Cortex of kidney (tissue), 1 donor: ENCODE results near the gene CACNA1B.
"Not testable (repeated sequence)": the region's sequence is repeated elsewhere in the genome, so short reads cannot be mapped to it uniquely, and the experiment has no call there.

Source experiments
- DNase-seq: peaks from one replicate; lab custom pipeline; 2025; lab: John Stamatoyannopoulos, UW

CACNA1B gene

DNA sequence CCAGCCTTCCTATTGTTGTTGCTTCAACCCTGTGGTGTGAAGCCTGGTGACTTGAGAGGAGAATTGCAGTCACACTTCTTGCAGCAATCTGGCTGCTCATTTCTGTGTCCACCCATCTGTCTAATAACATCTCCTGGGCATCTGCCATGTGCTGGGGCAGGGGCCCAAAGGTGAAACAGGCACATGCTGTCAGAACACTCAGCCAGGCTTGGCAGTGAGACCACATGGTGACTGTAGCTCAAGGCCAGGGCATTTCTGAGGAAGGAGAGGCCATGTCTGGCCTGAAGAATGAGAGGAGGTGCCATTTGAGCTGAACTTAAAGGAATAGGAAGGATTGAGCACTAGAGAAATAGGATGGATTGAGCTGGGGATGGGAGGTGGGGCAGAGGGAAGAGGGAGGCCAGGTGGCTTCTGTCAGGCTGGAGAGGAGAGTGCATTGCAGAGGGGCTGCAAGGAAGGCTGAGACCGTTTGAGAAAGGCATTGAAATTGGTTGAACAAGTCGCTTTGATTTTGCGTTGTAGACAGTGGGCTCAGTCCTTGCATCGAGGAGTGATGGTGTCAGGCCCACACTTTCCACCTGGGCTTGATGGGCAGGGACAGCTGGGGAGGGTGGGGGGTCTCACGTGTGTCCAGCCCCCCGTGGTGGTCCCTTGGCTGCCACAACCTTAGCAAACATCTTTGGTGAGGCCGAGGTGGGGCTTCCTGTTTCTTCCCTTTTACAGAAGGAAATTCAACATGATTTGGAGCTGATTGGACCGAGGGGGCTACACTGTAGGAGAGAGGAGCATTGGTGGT, 222.4 kb downstream of the CACNA1B start:
- DNase-seq: no peak

GRCh38 chr9:138100711-138101350, 223.2 kb downstream of the CACNA1B start:
- DNase-seq: no peak

GRCh38 chr9:138101444-138102234, 224.1 kb downstream of the CACNA1B start:
- no peak for DNase-seq

DNA sequence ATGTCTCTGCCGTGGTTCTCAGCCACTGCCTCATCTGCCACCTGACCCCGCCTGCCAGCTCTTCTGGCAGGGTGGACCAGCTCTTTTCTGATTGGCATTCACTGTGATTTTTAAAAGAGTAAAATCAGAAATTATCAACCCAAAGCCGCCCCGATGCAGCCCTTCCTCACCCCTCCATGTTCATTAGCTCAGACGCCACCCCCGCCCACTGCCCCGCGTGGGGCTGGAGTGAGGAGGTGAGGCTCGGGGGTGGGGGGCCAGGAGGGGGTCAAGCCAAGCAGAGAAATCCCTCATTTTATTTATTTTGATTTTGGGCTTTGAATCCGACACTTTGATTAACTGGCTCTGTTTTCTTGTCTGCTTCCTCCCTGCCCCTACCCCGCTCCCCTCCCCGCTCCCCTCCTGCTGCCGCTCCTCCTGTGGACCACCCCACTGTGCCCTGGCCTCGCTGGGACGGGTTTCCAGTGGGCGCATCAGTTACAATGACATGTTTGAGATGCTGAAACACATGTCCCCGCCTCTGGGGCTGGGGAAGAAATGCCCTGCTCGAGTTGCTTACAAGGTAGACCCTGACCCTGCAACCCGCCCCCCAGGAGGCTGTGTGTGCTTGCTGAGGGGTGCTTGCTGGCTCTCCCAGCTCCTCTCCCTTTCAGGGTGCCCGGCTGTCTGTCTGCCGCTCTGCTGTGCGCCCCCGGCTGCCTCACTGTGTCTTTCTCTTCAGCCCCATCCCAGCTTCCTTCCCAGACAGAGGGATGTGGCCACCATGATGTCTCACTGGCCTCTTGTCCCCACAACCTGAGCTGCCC, 224.9 kb downstream of the CACNA1B start:
- no peak for DNase-seq

DNA sequence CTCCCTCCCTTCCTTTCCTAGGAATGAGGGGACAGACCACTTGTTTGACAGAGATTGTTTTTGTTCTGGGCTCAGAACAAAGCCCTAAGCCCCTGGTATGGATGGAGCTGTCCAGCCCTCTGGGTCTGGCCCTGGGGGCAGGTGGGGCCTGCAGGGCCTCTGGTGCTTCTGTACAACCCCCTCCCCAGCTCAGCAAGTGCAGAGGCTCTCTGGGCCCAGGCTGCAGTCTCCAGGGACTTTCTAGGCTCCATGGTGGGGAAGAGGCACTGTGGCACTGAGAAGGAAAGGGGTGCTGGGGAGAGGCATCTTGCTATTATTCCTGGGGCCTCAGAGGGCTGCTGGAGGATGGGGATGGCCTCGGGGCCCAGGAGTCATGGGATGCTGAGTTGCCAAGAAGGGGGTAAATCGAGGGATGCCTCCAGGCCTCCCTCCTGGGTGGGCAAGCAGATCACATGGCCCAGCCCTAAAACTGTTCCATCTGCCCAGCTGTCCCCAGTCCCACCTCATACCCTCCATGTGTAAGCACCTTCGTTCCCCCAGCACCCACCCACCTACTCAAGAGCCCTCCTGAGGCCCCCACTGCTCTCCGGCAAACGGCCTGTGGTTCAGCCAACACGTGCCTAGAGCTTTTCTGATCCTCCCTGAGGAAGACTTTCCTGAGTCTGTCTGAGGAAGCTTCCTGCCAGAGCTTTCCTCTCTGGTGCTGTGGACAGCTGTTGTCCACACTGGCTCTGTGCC, 225.7 kb downstream of the CACNA1B start:
- DNase-seq: no peak

- no peak for DNase-seq
These were observed 226.2 kb downstream of the CACNA1B start for GRCh38 chr9:138103849-138104206.

GRCh38 chr9:138104251-138105122, 226.9 kb downstream of the CACNA1B start:
- DNase-seq: no peak

GRCh38 chr9:138105123-138105415, 227.5 kb downstream of the CACNA1B start:
- no peak for DNase-seq

DNA sequence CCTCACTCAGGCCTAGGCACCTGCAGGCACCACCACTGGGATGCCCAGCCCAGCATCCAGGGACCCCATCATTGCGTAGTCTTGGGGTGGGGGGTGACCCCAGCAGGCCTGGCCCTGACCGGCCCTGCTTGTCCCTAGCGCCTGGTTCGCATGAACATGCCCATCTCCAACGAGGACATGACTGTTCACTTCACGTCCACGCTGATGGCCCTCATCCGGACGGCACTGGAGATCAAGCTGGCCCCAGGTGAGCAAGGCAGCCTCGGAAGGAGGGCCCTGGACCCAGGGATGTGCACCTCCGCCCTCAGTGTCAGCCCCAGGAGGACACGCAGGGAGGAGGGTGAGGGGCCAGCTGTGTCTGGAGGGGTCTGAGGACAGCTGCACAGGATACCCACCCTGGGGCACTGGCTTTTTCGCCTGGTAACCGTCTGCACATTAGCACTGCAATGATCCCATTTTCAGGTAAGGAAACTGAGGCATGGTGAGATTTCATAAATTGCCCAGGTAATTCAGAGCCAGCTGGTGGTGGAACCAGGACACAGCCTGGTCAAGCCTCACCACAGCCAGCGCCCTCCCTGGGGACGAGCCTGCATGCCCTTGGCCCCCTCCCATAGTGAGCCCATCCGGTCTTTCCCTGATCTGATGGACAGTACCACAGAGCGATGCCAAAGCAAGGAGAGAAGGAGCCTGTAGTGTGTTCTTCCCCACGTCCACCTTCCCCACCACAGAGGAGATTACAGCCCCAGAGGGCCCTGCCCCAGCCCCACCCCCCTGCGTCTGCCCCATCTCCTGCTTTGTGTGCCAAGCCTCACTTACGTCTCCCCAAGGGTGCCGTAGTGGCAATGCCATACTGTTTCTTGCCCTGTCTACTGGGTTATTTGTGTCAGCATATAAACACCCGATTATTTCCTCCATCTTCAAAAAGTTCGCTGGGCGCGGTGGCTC, 228.3 kb downstream of the CACNA1B start:
- no peak for DNase-seq

DNA sequence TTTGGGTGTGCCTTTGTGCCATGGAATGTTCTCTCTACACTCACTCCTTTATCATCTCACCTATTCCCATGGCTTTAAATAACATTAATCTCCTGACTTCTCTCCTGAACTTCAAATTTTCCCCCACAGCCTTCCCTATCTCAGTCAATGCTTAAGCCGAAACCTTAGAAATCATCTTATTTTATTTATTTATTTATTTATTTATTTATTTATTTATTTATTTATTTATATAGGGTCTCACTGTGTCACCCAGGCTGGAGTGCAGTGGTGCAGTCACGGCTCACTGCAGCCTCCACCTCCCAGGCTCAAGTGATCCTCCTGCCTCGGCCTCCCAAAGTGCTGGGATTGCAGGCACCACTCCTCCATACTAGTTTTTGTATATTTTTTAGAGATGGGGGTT, 229.5 kb downstream of the CACNA1B start:
- not testable (repeated sequence) for DNase-seq

GRCh38 chr9:138111607-138112006, 234.0 kb downstream of the CACNA1B start:
- DNase-seq: no peak

DNA sequence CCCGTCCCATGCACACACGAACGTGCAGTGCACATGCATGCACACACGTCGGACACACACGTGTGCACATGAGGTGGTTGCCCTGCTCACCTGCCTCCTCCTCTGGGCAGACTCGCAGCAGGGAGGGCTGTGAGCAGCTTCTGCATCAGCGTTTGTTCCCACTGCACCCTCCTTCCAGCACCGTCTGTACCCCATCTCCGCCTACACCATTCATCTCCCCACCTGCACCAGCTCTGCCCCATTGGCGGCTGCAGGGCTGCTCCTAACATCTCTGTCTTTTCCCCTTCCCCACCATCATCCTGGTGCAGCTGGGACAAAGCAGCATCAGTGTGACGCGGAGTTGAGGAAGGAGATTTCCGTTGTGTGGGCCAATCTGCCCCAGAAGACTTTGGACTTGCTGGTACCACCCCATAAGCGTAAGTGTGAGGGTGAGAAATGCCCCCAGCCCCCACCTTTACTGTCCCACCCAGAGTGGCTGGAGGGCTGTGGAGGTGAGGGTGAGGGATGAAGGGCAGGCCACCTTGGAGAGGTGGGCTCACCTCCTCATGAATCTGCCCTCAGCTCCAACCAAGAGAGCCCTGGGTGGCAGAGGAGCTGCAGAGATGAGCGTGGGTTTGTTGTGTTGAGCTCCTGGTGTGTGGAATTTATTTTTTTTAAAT, 234.6 kb downstream of the CACNA1B start:
- DNase-seq: no peak

GRCh38 chr9:138112791-138113600, 235.4 kb downstream of the CACNA1B start:
- DNase-seq: no peak

GRCh38 chr9:138113701-138114325, 236.2 kb downstream of the CACNA1B start:
- DNase-seq: not testable (repeated sequence)

DNA sequence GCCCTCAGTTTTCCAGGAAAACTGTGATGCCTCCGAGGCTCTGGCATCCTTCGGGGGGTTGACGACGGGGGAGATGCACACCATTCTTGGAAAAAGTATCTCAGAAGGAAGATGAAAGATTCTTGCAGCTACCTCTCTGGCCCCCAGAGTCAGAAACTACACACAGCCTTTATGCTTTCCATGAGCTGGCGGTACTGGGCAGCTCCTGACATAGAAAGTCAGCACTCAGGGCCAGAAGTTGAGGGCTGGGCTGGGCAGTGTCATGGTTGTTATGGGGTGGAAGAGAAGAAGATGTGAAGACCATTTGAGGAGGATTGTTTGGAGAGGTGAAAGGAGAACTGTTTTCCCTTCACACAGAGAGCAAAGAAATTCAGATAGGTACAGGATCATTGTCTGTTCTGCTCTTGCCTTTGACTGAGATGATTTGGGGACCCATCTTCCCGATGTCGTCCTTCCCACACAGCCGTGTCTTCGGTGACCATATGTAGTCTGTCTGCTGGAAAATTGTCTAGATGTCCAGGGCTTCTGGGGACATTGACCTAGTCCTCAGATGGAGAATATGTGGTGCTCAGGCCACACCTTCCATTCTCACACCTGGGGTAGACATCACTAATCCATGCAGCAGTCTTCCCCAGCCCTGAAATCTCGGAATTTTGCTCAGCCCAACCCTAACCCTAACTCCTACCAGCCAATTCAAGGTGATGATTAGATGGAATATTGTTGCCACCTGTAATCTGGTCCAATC, 237.1 kb downstream of the CACNA1B start:
- no peak for DNase-seq

GRCh38 chr9:138115506-138115905, 237.9 kb downstream of the CACNA1B start:
- DNase-seq: no peak

GRCh38 chr9:138116521-138116920, 238.9 kb downstream of the CACNA1B start:
- DNase-seq: no peak
